ENCODE measurements around the gene CROCC2. TPM values are rescaled to one million over a fixed set of nuclear protein-coding genes. Genes with fewer than 3 reads are reported as not detected.
A peak's percentile ranks its signal among the peaks of the same experiment; 100 is the strongest.

CROCC2 gene
- total and polyA plus RNA-seq, 2 of the 13 experiments (the other 11 are each of a cell fraction or from before 2014, with no cell fraction given), result not detected

- no peak for TF ChIP-seq BCLAF1 (IDR thresholded peaks at IDR 0.05)
- no peak for TF ChIP-seq ZNF317 (CRISPR knock-in tag; IDR thresholded peaks at IDR 0.05)
- TF ChIP-seq FOXC1 (CRISPR knock-in tag; IDR thresholded peaks at IDR 0.05; ENCODE audit: borderline replicate concordance), result no peak; the same call in 1 of the 2 replicates
- TF ChIP-seq MLX (CRISPR knock-in tag; IDR thresholded peaks at IDR 0.05), result no peak
- no peak for TF ChIP-seq FOXA3 (CRISPR knock-in tag; IDR thresholded peaks at IDR 0.05)
- peak; percentile 92 for TF ChIP-seq XRCC5 (optimal IDR thresholded peaks at IDR 0.05; ENCODE audit: low read length)
- no peak for TF ChIP-seq ZNF337 (CRISPR knock-in tag; IDR thresholded peaks at IDR 0.05; ENCODE audit: borderline replicate concordance, low read depth)
- no peak; the same call in 1 of the 2 replicates for TF ChIP-seq MEIS2 (CRISPR knock-in tag; IDR thresholded peaks at IDR 0.05)
- 0 out of 2 replicates have a peak, but pooled peaks have one; percentile 43 for TF ChIP-seq ZNF556 (CRISPR knock-in tag; IDR thresholded peaks at IDR 0.05; ENCODE audit: borderline replicate concordance)
- no peak for TF ChIP-seq NR1H2 (CRISPR knock-in tag; IDR thresholded peaks at IDR 0.05; ENCODE audit: borderline replicate concordance, low read depth)
- TF ChIP-seq HMG20A (CRISPR knock-in tag; IDR thresholded peaks at IDR 0.05; ENCODE audit: borderline replicate concordance), result no peak
- TF ChIP-seq ZNF430 (CRISPR knock-in tag; IDR thresholded peaks at IDR 0.05), result 0 out of 2 replicates have a peak, but pooled peaks have one; percentile 54
- peak; percentile 45; the same call in 1 of the 2 replicates for TF ChIP-seq TOPORS (CRISPR knock-in tag; IDR thresholded peaks at IDR 0.05)
- no peak for TF ChIP-seq HBP1 (CRISPR knock-in tag; IDR thresholded peaks at IDR 0.05; ENCODE audit: low read depth)
- TF ChIP-seq, protein P1, sequence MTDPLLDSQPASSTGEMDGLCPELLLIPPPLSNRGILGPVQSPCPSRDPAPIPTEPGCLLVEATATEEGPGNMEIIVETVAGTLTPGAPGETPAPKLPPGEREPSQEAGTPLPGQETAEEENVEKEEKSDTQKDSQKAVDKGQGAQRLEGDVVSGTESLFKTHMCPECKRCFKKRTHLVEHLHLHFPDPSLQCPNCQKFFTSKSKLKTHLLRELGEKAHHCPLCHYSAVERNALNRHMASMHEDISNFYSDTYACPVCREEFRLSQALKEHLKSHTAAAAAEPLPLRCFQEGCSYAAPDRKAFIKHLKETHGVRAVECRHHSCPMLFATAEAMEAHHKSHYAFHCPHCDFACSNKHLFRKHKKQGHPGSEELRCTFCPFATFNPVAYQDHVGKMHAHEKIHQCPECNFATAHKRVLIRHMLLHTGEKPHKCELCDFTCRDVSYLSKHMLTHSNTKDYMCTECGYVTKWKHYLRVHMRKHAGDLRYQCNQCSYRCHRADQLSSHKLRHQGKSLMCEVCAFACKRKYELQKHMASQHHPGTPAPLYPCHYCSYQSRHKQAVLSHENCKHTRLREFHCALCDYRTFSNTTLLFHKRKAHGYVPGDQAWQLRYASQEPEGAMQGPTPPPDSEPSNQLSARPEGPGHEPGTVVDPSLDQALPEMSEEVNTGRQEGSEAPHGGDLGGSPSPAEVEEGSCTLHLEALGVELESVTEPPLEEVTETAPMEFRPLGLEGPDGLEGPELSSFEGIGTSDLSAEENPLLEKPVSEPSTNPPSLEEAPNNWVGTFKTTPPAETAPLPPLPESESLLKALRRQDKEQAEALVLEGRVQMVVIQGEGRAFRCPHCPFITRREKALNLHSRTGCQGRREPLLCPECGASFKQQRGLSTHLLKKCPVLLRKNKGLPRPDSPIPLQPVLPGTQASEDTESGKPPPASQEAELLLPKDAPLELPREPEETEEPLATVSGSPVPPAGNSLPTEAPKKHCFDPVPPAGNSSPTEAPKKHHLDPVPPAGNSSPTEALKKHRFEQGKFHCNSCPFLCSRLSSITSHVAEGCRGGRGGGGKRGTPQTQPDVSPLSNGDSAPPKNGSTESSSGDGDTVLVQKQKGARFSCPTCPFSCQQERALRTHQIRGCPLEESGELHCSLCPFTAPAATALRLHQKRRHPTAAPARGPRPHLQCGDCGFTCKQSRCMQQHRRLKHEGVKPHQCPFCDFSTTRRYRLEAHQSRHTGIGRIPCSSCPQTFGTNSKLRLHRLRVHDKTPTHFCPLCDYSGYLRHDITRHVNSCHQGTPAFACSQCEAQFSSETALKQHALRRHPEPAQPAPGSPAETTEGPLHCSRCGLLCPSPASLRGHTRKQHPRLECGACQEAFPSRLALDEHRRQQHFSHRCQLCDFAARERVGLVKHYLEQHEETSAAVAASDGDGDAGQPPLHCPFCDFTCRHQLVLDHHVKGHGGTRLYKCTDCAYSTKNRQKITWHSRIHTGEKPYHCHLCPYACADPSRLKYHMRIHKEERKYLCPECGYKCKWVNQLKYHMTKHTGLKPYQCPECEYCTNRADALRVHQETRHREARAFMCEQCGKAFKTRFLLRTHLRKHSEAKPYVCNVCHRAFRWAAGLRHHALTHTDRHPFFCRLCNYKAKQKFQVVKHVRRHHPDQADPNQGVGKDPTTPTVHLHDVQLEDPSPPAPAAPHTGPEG (CRISPR knock-in tag; IDR thresholded peaks at IDR 0.05), result no peak
- no peak for TF ChIP-seq RARG (CRISPR knock-in tag; IDR thresholded peaks at IDR 0.05; ENCODE audit: low read depth)
- no peak for TF ChIP-seq IRF1 (CRISPR knock-in tag; IDR thresholded peaks at IDR 0.05; ENCODE audit: low read depth)
Measured at GRCh38 chr2:240968731-240969624, 62.8 kb downstream of the CROCC2 start (continued).

Data from HepG2 (cell line).